Measurements from ENCODE around the gene CDC42BPG. TPM values are rescaled to one million over a fixed set of nuclear protein-coding genes. Genes with fewer than 3 reads are reported as not detected.

Gene CDC42BPG
- total and polyA plus RNA-seq, 9 of the 15 experiments (the other 6 are each of a cell fraction or from before 2014, with no cell fraction given), result 0.04 to 8.8 (median 2.1) TPM

DNA sequence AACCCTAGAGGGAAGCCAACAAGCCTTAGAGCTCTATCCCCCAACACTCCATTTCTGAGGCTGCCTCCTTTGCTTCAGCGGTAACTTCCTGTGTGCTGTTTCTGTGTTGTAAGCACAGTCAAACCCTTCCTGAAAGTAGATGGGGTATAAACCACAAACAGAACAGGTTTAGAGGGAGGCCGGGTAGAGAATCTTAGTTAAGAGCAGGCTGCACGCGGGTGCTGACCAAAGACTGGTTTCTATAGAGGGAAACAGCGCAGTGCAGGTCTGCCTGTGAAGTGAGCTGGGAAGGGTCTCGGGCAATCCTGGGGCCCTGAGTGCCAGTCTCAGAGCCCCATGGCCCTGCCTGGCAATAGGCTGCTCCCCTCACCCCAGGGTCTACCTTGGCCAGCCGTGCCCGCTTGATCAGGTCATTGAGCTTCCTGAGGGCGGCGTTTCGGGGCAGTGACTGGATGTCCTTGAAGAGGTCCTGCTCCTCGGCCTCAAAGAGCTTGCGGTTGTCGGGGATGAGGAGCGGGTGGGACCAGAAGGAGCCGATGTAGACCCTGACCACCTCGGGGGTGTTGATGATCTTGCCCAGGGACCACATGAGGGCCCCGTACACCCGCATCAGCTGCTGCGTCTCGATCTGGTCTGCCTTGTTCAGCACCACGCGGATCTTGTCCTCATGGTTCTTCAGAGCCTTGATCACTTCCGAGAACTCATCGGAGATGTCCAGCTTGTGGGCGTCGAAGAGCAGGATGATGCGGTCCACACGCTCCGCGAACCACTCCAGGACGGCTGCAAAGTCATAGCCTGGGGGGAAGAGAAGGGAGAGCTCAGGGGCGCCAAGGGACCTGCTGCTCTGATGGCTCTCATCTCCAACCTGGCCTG is 15.3 kb upstream of the CDC42BPG start:
- intact Hi-C loops (cut with micrococcal nuclease), result no loop called here
- H3K4me3 ChIP-seq, result no peak overlapping the region

More for the DNA sequence above, 15.3 kb upstream of the CDC42BPG start:
- Histone ChIP-seq H3K79me2 (ENCODE audit: control insufficient read depth, insufficient read depth, low read length) (peaks cover 40% of the 10 kb centered on the region), H3K27ac (ENCODE audit: extremely low read depth, low read depth, low read length) (no peak overlapping the region), H3K36me3 (ENCODE audit: control insufficient read depth, insufficient read depth, low read length) (peaks cover 49% of the 10 kb centered on the region; the same call in 2 of the 3 replicates), H2AFZ (ENCODE audit: low read depth, low read length) (no peak overlapping the region), H3K9ac (ENCODE audit: insufficient read depth in 1 of 2, low read depth in 2 of 2, low read length in 2 of 2) (peak overlapping the region in 1 of 2 experiments; percentile 26; a peak in 1 of 4 replicates), H3K4me2 (ENCODE audit: insufficient read depth, low read length) (no peak overlapping the region), H4K20me1 (replicated peaks; ENCODE audit: control insufficient read depth, insufficient read depth, low read length) (no peaks in the 10 kb centered on the region), H3K9me3 (replicated peaks; ENCODE audit: control insufficient read depth, insufficient read depth, low read depth, low read length) (no peaks in the 10 kb centered on the region), H3K9me1 (ENCODE audit: control insufficient read depth, insufficient read depth, low read length) (no peaks in the 10 kb centered on the region), H3K27me3 (ENCODE audit: control insufficient read depth in 2 of 2, insufficient read depth in 2 of 2, low read length in 2 of 2) (no peaks in the 10 kb centered on the region), H3K4me1 (replicated peaks in 1 of 2; ENCODE audit: control insufficient read depth in 2 of 2, insufficient read depth in 2 of 2, low read length in 2 of 2) (peaks cover 28 to 56% of the 10 kb centered on the region in 2 experiments)
- no TSS peak for BruUV-seq (replicated peaks)
- TF ChIP-seq, protein P1, sequence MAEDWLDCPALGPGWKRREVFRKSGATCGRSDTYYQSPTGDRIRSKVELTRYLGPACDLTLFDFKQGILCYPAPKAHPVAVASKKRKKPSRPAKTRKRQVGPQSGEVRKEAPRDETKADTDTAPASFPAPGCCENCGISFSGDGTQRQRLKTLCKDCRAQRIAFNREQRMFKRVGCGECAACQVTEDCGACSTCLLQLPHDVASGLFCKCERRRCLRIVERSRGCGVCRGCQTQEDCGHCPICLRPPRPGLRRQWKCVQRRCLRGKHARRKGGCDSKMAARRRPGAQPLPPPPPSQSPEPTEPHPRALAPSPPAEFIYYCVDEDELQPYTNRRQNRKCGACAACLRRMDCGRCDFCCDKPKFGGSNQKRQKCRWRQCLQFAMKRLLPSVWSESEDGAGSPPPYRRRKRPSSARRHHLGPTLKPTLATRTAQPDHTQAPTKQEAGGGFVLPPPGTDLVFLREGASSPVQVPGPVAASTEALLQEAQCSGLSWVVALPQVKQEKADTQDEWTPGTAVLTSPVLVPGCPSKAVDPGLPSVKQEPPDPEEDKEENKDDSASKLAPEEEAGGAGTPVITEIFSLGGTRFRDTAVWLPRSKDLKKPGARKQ (CRISPR knock-in tag; IDR thresholded peaks at IDR 0.05), result no peak
- TF ChIP-seq BHLHE40 (IDR thresholded peaks at IDR 0.05; ENCODE audit: low read length), result no peak
- TF ChIP-seq, protein P2, sequence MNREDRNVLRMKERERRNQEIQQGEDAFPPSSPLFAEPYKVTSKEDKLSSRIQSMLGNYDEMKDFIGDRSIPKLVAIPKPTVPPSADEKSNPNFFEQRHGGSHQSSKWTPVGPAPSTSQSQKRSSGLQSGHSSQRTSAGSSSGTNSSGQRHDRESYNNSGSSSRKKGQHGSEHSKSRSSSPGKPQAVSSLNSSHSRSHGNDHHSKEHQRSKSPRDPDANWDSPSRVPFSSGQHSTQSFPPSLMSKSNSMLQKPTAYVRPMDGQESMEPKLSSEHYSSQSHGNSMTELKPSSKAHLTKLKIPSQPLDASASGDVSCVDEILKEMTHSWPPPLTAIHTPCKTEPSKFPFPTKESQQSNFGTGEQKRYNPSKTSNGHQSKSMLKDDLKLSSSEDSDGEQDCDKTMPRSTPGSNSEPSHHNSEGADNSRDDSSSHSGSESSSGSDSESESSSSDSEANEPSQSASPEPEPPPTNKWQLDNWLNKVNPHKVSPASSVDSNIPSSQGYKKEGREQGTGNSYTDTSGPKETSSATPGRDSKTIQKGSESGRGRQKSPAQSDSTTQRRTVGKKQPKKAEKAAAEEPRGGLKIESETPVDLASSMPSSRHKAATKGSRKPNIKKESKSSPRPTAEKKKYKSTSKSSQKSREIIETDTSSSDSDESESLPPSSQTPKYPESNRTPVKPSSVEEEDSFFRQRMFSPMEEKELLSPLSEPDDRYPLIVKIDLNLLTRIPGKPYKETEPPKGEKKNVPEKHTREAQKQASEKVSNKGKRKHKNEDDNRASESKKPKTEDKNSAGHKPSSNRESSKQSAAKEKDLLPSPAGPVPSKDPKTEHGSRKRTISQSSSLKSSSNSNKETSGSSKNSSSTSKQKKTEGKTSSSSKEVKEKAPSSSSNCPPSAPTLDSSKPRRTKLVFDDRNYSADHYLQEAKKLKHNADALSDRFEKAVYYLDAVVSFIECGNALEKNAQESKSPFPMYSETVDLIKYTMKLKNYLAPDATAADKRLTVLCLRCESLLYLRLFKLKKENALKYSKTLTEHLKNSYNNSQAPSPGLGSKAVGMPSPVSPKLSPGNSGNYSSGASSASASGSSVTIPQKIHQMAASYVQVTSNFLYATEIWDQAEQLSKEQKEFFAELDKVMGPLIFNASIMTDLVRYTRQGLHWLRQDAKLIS (CRISPR knock-in tag; IDR thresholded peaks at IDR 0.05), result no peak
- no peak for TF ChIP-seq ARNT (IDR thresholded peaks at IDR 0.05)
- TF ChIP-seq, protein P3, sequence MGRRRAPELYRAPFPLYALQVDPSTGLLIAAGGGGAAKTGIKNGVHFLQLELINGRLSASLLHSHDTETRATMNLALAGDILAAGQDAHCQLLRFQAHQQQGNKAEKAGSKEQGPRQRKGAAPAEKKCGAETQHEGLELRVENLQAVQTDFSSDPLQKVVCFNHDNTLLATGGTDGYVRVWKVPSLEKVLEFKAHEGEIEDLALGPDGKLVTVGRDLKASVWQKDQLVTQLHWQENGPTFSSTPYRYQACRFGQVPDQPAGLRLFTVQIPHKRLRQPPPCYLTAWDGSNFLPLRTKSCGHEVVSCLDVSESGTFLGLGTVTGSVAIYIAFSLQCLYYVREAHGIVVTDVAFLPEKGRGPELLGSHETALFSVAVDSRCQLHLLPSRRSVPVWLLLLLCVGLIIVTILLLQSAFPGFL (CRISPR knock-in tag; IDR thresholded peaks at IDR 0.05), result no peak
- TF ChIP-seq, protein P4, sequence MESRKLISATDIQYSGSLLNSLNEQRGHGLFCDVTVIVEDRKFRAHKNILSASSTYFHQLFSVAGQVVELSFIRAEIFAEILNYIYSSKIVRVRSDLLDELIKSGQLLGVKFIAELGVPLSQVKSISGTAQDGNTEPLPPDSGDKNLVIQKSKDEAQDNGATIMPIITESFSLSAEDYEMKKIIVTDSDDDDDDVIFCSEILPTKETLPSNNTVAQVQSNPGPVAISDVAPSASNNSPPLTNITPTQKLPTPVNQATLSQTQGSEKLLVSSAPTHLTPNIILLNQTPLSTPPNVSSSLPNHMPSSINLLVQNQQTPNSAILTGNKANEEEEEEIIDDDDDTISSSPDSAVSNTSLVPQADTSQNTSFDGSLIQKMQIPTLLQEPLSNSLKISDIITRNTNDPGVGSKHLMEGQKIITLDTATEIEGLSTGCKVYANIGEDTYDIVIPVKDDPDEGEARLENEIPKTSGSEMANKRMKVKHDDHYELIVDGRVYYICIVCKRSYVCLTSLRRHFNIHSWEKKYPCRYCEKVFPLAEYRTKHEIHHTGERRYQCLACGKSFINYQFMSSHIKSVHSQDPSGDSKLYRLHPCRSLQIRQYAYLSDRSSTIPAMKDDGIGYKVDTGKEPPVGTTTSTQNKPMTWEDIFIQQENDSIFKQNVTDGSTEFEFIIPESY (CRISPR knock-in tag; IDR thresholded peaks at IDR 0.05), result 0 out of 2 replicates have a peak, but pooled peaks have one; percentile 26
- no peak for TF ChIP-seq TAF9B (IDR thresholded peaks at IDR 0.05; ENCODE audit: partially characterized antibody)
- in situ Hi-C loops (cut with MboI), result no loop called here
- FAIRE-seq, result no peak
- CTCF ChIA-PET (ENCODE audit: low intra/inter-chr PET ratio), result no interaction called here
- POLR2A ChIA-PET, result interaction anchor here (0.6 to 2.6 kb wide), 5 partner anchors 10 to 1188 kb away, joined by 3 to 8 read pairs (median 5); no protein-coding TSS in a partner anchor
- ATAC-seq, result no peak
- DNase-seq (ENCODE audit: extremely low read depth in 1 of 4, low spot score in 3 of 4), result no peak
- WGBS (ENCODE audit: insufficient coverage, low coverage, missing lambda C conversion rate), result 93% methylated on average over 28 of the region's 33 CpGs

All from K562 (cell line).